GM12801 (cell line): ENCODE data around the gene LYPLAL1.

Source experiments
- TF ChIP-seq, protein P1 (sequence below): IDR thresholded peaks from one replicate; pipeline ENCODE4 v1.5.1; 2011; ENCODE audit warnings: control low read depth; ENCODE audit not compliant: insufficient read length; ENCODE audit errors: extremely low read depth

Gene LYPLAL1

DNA sequence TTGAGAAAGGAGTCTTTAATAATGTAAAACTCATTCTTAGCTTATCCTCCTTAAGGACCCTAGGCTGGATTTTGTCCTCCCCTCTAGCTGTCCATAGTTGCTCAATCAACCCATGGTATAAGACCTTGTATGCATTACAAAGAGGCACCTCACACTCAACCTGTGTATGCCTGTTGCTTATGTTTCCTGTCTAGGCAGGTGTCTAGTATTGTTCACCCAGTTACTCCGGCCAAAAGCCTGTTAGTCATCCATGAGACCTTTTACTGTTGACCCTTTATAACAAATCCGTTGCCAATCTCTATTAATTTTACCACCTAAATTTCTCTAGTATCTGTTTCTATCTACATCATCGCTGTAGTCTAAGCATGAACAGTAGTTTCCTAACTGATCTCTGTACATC lies 3.7 kb downstream of the LYPLAL1 start:
- TF ChIP-seq, protein P1, sequence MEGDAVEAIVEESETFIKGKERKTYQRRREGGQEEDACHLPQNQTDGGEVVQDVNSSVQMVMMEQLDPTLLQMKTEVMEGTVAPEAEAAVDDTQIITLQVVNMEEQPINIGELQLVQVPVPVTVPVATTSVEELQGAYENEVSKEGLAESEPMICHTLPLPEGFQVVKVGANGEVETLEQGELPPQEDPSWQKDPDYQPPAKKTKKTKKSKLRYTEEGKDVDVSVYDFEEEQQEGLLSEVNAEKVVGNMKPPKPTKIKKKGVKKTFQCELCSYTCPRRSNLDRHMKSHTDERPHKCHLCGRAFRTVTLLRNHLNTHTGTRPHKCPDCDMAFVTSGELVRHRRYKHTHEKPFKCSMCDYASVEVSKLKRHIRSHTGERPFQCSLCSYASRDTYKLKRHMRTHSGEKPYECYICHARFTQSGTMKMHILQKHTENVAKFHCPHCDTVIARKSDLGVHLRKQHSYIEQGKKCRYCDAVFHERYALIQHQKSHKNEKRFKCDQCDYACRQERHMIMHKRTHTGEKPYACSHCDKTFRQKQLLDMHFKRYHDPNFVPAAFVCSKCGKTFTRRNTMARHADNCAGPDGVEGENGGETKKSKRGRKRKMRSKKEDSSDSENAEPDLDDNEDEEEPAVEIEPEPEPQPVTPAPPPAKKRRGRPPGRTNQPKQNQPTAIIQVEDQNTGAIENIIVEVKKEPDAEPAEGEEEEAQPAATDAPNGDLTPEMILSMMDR: no peak

GRCh38 chr1:219177940-219178339 lies 4.3 kb downstream of the LYPLAL1 start:
- TF ChIP-seq, protein P1: no peak

DNA sequence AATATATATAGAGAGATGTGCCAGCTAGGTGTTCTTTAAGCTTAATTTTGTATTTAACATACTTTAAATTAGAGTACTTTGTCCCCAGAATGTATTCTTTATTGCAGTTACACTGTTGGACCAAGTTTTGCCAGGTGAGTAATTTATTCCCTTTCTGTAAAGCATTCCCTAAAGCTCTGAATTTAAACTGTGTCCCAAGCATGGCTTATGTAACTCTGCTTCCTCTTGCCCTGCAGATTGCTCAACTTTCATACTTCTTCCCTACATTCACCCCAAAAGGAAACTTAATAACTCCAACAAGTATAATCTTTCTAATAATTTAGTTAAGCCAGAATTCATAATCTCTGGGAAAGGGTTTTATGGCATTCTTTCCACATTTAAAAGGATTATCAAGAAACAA lies 5.6 kb downstream of the LYPLAL1 start:
- TF ChIP-seq, protein P1: no peak

DNA sequence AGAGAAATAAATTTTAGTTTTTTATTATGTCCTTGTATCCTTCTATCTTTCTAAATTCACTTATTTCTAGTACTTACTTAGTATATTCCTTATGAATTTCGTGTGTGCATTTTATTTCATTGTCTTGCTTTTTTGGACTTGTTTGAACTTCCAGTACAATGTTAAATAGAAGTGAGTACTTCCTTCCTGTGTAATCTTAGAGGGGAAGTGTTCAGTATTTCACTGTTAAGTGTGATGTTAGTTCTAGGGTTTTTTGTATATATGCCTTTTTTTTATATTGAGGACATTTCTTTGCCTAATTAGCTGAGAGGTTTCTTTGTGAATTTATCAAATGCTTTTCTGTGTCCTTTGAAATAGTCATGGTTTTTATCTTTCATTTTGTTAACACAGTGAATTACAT lies 10.7 kb downstream of the LYPLAL1 start:
- TF ChIP-seq, protein P1: no peak

- TF ChIP-seq, protein P1: no peak
These were observed 11.9 kb downstream of the LYPLAL1 start for GRCh38 chr1:219185486-219186117.

DNA sequence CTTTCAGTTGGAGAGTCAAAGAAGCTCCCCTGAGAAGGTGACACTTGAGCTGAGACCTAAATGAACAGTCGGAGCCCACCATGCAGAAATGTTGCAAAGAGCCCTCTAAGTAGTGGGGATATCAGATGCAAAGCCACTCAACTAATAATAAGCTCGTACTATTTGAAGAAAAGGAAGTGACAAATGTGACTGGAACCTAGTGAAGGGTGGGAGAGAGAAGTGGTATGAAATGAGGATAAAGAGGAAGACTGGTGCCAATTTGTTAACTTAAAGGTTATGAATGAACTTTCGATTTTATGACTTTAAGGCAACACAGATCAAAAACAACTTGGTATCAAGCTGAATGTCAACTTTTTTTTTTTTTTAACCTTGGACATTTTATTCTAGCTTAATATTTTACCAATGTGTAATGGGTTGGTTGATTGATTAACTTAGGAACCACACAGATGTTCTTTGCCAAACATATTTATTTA lies 14.7 kb downstream of the LYPLAL1 start:
- TF ChIP-seq, protein P1: no peak

GRCh38 chr1:219189021-219189824 lies 15.5 kb downstream of the LYPLAL1 start:
- TF ChIP-seq, protein P1: no peak
